Coronary artery (tissue), 2 donors: Measurements from ENCODE around the gene TPSAB1.
"Not testable (repeated sequence)": the region's sequence is repeated elsewhere in the genome, so short reads cannot be mapped to it uniquely, and the experiment has no call there.

ENCODE experiments used
- DNase-seq: peaks from one replicate; pipeline ENCODE4 v3.0.0-alpha.2; 2017; ENCODE audit warnings: low spot score
- H3K27ac ChIP-seq, 2 donors: fragments of 200-600 bp; sonication (generic); one replicate each; pipeline ENCODE4 v1.5.1; 2016 to 2019
- H3K4me3 ChIP-seq: fragments of 200-600 bp; sonication (generic); 2 replicates; pipeline ENCODE4 v1.5.1; 2016; ENCODE audit warnings: mild to moderate bottlenecking, moderate library complexity
- TF ChIP-seq, protein P1 (sequence below): fragments of 200-600 bp; sonication (generic); IDR thresholded peaks from one replicate; pipeline ENCODE4 v1.5.1; 2019; ENCODE audit warnings: antibody characterized with exemption

TPSAB1 gene

DNA sequence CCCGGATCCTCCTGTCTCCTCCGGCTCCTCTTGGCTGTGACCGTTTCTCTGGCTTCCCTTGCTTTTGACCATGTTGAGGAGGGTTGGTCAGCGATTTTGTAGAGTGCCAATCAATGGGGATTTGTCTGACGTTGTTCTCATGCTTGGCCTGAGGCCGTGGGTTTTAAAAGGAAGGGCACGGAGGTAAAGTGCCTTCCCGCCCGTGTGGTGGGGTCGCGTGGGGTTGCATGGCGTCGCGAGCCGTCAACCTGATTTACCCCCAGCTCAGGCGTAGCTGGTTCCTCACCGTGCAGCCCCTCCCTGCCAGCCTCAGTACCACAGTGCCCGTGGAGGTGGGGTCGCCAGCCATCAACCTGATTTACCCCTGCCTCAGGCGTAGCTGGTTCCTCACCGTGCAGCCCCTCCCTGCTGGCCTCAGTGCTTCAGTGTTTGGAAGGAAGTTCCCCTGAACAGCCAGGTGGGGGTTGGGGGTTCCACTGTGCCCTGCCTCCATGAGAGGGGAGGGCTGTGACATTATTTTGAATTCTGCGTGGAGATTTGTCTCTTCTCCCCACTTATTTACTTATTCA lies 5.0 kb downstream of the TPSAB1 start:
- DNase-seq: no peak
- TF ChIP-seq, protein P1, sequence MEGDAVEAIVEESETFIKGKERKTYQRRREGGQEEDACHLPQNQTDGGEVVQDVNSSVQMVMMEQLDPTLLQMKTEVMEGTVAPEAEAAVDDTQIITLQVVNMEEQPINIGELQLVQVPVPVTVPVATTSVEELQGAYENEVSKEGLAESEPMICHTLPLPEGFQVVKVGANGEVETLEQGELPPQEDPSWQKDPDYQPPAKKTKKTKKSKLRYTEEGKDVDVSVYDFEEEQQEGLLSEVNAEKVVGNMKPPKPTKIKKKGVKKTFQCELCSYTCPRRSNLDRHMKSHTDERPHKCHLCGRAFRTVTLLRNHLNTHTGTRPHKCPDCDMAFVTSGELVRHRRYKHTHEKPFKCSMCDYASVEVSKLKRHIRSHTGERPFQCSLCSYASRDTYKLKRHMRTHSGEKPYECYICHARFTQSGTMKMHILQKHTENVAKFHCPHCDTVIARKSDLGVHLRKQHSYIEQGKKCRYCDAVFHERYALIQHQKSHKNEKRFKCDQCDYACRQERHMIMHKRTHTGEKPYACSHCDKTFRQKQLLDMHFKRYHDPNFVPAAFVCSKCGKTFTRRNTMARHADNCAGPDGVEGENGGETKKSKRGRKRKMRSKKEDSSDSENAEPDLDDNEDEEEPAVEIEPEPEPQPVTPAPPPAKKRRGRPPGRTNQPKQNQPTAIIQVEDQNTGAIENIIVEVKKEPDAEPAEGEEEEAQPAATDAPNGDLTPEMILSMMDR: no peak
- Histone ChIP-seq H3K4me3 (no peak overlapping the region), H3K27ac (no peak overlapping the region)

DNA sequence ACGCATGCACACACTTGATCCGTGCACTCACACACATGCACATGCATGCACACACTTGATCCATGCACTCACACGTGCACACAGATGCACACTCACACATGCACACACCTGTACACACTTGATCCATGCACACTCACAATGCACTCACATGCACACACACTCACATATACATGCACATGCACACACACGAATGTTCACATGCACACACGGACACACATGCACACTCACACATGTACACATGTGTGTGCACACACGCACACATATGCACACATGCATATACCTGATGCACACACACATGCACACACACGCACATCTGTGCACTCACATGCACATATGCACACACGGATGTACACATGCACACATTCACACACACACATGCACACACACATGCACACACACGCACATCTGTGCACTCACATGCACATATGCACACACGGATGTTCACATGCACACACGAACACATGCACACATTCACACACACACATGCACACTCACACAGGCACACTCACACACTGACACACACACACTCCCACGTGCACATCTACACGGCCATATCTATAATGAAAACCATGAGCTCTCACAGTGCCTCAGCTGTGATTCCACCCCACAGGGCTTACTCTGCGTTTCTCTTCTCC lies 7.5 kb downstream of the TPSAB1 start:
- DNase-seq, H3K4me3 ChIP-seq, H3K27ac ChIP-seq: not testable (repeated sequence)

DNA sequence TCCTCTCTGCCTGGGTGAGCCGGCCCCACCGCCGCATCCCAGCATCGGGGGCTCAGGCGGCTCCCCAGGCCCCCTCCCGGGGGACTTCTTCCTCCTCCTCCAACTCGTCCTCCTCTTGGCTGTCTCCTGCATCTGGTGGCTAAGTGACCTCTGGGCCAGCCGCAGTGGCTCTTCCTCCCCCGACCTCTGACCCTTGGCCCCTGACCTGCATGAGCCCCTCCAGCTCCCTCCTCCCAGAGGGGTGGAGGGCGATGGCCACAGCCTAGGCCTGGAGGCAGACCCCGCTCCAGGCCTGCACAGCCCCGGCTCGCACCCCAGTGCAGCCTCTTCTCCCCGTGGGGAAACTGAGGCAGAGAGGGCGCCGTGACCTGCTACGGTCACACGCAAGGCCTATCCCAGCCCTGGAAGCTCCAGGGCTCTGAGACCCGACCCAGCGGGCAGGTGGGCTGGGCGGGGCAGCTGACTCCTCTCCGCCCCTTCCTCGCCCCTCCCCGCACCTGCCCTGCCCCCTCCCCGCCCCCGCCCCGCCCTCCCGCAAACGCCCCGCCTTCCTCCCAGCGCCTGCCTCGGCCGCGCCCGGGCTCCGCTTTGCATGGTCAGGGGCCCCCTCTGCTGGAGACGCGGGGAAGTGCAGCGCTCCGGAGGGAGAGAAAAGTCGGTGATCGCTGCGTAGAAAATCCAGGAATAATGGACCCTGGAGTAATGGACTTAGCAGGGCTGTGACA lies 8.7 kb downstream of the TPSAB1 start:
- H3K4me3 ChIP-seq, H3K27ac ChIP-seq, DNase-seq: not testable (repeated sequence)

DNA sequence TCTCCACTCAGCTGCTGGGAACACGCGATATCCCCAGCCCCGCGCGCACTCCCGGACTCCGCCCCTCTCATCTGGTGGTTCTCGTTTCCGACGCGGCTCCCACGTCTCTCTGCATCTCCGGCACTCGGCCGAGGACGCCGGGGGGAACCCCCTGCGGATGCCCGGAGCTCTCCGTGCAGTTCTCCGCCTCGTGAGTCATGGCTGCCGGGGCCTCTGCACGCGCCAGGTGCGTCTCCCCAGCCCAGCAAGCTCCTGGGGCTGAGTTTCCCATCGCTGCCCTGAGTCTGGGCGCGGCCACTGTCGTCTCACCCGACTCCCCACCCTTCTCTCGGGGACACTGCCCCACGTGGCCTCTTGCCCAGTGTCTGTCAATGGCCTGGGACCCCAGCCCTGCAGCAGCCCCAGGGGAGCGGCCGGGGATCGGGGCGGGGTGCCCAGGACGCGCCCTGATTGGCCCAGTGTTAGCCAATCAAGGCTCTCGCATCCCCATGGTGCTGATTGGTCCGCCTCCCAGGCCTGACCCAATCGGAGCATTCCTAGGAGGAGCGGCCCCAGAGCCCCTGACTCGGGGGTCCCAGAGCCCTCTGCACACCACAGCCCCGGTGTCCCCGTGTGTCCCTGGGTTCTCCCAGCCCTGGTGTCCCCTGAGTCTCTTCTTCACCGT lies 13.3 kb downstream of the TPSAB1 start:
- H3K27ac ChIP-seq, H3K4me3 ChIP-seq, DNase-seq: not testable (repeated sequence)

DNA sequence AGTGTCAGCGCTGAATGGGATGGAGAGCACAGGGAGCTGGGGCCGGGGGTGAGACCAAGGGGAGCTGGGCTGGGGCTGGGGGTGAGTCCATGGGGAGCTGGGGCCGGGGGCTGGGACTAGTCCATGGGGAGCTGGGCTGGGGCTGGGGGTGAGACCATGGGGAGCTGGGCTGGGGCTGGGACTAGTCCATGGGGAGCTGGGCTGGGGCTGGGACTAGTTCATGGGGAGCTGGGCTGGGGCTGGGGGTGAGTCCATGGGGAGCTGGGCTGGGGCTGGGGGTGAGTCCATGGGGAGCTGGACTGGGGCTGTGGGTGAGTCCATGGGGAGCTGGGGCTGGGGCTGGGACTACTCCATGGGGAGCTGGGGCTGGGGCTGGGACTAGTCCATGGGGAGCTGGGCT lies 14.3 kb downstream of the TPSAB1 start:
- H3K27ac ChIP-seq, DNase-seq, H3K4me3 ChIP-seq: not testable (repeated sequence)

DNA sequence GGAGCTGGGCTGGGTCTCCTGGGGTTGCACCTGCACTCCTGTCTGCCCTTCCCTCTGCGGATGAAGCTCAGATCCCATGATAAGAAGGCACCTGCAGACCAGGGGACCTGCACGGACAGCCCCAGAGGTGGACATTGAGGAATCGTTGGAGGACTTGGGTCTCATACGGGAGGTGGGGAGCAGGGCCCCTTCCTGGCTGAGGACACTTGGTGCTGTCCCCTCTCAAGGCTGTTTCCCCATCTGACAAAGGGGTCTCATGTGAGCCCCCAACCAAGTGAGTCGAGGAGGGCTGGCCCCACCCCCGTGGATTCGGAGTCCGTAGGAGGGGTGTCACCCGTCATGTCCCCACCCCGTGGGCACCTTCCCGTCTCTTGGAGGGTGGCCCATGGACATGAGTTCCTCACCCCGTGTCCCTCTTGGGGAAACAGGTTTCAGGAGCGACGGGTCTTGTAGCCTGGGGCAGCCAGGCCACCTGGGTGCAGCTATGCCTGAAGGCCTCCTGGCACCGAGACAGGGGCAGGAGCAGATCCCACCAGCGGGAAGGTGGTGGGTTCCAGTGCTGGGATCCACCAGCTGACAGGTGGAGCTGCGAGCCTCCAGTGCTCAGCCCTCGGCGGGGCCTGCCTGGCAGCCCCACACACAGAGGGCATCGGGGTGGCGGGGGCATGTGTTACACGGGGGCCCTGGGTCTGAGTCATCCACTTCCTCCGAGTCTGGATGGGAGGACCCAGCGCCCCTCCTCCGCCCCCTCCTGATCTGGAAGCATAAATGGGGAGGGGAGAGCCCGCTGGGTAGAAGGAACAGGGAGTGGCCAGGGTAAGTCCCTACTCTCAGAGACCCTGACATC lies 15.0 kb downstream of the TPSAB1 start, which contains the start of gene TPSD1:
Gene TPSD1, plus strand, starts transcription at position 794 of the 847 bp plus-strand sequence. CDS start 212 bp downstream, outside the sequence.
- not testable (repeated sequence) for H3K27ac ChIP-seq, DNase-seq, H3K4me3 ChIP-seq

DNA sequence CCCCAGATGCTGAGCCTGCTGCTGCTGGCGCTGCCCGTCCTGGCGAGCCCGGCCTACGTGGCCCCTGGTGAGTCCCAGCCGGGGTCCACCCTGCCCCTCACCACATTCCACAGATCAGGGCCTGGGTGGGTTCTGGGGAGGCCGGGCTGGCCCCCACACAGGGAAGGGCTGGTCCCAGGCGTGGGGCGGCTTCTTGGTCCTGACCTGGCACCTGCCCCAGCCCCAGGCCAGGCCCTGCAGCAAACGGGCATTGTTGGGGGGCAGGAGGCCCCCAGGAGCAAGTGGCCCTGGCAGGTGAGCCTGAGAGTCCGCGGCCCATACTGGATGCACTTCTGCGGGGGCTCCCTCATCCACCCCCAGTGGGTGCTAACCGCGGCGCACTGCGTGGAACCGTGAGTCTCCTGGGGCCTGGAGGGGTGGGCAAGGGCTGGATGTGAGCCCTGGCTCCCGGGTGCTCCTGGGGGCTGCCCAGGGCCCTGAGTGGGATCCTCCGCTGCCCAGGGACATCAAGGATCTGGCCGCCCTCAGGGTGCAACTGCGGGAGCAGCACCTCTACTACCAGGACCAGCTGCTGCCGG lies 15.9 kb downstream of the TPSAB1 start:
- DNase-seq, H3K27ac ChIP-seq, H3K4me3 ChIP-seq: not testable (repeated sequence)

DNA sequence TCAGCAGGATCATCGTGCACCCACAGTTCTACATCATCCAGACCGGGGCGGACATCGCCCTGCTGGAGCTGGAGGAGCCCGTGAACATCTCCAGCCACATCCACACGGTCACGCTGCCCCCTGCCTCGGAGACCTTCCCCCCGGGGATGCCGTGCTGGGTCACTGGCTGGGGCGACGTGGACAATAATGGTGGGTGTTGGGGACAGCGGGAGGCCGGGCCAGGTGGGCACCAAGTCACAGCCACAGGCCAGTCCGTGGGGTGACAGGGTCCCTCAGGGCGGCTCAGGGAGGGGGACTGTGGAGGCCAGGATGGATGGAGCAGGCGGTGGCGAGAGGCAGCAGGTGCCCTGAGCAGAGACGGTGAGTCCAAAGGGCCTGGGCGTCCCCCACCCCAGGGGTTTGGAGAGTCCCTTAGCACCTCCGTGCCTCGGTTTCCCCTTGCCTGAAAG lies 16.4 kb downstream of the TPSAB1 start:
- no peak for DNase-seq
- no peak overlapping the region for H3K27ac ChIP-seq
- TF ChIP-seq, protein P1: no peak
- H3K4me3 ChIP-seq: no peak overlapping the region

DNA sequence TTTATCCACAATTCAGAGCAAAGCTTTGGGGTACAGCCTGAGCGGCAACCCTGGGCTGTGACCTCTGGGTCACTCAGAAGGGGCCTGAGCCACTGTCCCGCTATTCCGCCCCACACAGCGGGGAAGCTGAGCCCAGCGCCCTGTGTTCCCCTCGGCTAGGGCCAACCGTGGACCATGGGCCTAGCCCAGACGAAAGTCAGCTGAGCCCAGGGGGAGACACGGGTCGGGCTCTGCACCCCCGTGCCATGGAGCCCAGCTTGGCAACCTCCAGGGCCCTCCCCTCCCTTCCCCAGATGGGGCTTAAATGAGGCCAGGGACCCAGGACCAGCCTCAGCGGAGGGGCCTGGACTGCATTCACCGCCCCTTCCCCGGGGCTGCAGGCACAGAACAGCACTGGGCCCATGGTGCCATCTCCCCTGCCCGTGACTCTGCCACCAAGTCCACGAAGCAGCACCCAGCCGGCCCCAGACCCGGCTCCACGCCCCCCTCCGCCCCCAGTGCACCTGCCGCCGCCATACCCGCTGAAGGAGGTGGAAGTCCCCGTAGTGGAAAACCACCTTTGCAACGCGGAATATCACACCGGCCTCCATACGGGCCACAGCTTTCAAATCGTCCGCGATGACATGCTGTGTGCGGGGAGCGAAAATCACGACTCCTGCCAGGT lies 17.2 kb downstream of the TPSAB1 start:
- H3K4me3 ChIP-seq: no peak overlapping the region
- no peak overlapping the region for H3K27ac ChIP-seq
- DNase-seq: no peak
- TF ChIP-seq, protein P1: no peak
